NCI-H1436 treated with DMSO at 0.1 percent for 48 hours (cell line): Measurements from ENCODE around the gene COQ8B.
"Not testable (repeated sequence)": the region's sequence is repeated elsewhere in the genome, so short reads cannot be mapped to it uniquely, and the experiment has no call there.

Experiments used
- DNase-seq: peaks from one replicate; lab custom pipeline; 2025; lab: John Stamatoyannopoulos, UW

Gene COQ8B

DNA sequence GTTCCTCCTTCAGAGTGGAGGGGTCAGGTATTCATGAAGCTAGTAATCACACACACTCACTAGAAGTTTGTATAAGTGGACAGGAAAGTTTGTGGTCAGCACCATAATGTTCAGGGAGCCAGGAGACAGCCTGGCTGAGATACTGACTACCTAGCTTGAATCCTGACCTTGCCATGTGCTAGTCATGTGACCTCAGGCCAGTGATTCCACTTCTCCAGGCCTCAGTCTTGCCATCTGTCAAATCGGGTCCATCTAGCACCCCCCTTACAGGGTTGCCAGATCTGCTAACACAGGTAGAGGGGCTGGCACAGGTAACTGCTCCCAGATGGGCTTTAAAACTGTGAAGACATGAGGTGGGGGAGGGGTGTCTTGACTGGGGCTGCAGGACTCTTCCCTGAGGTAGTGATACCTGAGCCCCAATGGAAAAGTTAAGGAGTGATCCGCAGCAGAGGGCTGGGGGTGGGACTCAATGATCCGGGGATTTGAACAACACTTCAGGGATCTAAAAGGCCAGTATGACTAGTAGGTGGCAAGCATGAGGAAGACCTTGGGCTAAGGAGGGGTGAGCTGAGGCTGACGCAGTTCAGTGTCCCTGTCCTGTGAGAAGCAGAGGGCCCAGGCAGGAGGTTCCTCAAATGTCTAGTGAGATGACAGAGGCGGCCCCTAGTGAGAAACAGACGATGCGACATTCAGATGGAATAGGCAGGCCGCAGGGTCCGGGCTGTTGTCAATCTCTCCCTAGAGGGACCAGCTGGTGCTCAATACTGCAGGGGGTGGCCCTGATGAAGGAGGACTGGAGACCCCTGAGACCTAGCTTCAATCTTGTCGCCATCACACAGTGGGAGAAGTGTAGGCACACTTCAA lies 25.1 kb upstream of the COQ8B start:
- no peak for DNase-seq

DNA sequence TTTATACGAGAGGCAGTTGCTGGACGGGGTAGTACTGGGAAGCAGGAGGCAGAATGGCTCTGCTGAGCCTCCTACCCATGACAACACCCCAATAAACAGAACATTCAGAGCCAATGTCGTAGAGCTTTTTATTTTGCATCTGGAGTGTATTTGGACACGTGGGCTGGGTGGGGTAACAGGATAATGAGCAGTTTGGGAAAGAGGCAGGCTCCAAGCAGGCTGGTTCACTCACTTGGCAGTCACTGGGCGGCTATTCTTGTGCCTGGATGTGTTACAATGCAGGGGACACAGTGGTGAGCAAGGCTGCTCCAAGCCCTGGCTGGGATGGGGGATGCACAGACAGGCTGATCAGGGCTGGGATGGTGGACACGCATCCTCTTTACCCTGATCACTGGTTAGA lies 24.1 kb upstream of the COQ8B start:
- DNase-seq = no peak

DNA sequence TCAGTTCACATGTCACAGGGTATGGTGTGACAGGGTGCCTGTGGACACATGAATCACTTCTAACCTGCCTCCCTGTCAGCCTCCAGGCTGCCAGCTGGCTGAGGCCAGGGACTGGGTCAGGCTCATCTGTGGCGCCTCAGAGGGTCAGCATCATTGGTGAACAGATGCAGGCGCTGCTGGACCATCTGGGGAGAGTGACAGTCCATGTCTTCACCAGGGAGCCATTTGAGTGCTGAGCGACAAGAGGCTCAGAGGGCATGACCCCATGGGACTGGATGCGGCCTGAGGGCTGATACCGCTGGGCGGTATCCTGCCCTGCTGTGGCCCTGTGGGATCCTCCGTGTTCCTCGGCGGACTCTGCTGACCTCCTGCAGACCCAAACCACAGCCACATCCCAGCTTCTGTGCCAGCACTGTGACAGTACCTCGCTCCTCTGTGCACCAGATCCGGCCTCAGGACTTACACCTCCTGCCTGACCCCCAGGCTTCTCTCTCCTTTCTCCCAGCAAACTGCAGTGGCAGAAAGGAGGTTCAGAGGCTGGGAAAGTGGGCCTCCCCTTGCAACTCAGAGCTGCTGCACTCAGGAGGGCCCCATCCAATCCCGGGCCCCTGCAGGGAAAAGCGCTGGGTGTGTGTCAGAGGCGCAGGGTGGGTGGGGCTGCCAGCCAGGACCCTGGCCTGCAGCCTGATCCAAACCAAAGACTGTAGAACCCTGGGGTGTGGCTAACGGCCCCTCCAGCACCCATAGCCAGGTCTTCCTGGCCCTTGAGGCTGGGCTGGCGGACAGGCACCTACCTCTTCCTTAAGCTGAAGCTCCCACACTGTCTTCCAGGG lies 23.4 kb upstream of the COQ8B start:
- DNase-seq = no peak

DNA sequence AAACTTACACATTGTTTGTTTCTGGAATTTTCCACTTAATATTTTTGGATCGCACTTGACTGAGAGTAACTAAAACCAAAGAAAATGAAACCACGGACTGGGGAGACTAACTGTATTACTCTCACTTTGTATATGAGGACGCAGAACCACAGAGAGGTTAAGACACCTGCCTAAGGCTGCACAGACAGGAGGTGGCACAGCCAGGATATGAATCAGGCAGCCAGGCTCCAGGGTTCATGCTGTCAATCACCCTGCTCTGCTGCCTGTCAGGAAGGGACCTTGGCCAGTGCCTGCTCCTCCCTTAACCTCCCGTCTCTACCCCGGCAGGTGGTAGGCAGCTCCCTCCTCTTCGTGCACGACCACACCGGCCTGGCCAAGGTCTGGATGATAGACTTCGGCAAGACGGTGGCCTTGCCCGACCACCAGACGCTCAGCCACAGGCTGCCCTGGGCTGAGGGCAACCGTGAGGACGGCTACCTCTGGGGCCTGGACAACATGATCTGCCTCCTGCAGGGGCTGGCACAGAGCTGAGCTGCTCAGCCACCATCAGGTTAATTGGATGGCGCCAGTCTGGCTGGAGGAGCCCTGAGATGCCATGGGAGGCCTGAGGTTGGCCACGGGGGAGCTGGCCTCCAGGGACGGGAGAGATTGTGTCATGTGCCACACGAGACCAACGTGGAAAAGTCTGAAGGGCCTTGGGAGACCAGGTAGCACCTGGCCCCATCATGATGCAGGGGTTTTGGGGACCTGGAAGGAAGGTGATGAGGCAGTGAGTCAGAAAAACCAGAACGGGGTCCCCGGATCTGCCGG lies 22.5 kb upstream of the COQ8B start:
- no peak for DNase-seq

DNA sequence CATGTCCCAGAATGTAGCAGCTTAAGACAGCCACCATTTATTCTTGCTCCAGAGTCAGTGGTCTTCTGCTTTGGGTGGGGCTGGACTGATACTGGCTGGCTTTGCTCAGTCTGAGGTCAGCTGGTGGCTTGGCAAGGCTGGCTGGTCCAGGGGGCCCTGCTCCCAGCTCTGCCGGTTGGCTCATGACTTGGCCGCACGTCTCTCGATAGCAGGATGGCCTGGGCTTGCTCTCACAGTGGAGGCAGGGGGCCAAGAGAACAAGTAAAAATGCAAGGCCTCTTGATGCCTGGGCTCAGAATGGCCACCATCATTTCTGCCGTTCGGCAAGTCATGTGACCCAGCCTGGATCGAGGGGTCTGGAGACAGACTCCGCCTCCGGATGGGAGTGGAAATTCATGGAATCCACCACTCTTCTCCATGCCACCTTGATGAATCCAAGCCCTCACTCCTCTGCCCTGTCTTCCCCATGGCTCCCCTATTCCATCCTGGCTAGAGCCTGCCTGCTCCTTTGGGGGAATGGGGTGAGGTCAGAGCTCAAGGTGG lies 20.5 kb upstream of the COQ8B start:
- no peak for DNase-seq

DNA sequence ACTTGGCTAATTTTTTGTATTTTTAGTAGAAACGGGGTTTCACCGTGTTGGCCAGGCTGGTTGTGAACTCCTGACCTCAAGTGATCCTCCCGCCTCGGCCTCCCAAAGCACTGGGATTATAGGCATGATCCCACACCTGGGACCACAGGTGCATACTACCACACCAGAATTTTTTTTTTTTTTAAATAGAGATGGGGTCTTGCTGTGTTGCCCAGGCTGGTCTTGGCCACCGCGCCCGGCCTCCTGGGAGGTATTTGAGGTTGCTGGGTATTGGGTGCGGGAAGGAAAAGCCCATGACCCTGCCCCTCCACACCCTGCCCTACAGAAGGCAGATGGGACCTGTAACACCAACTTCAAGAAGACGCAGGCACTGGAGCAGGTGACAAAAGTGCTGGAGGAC lies 20.0 kb upstream of the COQ8B start:
- no peak for DNase-seq

DNA sequence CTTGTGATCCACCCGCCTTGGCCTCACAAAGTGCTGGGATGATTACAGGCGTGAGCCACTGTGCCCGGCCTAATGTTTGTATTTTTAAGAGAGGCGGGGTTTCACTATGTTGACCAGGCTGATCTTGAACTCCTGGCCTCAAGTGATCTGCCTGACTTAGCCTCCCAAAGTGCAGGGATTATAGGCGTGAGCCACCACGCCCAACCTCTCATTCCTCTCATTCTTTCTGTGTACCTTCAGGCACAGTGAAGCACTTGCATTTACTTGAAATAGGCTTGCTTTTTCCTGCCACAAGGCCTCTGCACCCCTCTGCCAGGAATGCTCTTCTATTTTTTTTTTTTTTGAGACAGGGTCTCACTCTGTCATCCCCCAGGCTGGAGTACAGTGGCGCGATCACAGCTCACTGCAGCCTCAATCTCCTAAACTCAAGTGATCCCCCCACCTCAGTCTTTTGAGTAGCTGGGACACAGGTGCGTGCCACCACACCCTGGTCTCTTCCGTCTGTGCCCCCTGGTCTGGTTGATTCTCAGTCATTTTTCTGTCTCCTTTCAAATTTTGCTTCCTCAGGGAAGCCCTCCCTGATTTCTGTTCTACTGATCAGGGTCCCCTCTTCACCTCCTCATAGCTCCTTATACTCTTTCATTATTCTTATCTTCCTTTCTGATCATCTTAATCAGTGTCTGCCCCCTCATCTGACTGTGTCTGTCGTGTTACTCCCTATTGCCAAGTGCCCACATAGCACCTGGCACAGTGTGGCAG lies 18.5 kb upstream of the COQ8B start:
- no peak for DNase-seq

DNA sequence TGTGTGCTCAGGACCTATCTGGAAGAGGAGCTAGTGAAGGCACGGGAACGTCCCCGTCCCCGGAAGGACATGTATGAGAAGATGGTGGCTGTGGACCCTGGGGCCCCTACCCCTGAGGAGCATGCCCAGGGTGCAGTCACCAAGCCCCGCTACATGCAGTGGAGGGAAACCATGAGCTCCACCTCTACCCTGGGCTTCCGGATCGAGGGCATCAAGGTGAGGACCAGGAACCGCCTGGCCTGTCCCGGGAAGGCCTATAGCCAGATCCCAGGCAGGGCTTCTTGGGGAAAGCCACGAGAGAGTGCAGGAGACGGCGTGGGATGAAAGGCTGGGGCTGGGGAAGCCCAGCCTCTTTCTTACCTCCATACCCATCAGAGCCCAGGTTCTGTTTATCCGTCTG lies 16.5 kb upstream of the COQ8B start:
- DNase-seq = no peak

DNA sequence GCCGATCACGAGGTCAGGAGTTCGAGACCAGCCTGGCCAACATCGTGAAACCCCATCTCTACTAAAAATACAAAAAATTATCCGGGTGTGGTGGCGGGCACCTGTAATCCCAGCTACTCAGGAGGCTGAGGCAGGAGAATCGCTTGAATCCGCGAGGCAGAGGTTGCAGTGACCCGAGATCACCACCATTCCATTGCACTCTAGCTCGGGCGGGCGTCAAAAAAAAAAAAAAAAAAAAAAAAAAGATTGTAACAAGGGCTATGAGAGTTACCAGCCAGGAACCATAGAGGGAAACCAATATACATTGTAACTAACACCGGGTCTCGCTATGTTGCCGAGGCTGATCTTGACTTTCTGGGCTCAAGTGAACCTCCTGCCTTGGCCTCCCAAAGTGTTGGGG lies 15.6 kb upstream of the COQ8B start:
- not testable (repeated sequence) for DNase-seq

DNA sequence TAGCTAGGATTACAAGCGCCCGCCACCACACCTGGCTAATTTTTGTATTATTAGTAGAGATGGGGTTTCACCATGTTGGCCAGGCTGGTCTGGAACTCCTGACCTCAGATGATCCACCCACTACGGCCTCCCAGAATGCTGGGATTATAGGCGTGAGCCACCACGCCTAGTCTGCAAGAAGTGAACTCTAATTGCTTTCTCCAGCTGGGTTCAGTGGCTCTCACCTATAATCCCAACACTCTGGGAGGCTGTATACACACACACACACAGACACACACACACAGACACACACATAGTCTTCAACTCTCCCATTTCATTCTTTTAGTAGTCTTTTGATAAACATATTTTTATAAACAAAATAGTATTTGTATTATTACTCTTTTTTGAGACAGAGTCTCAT lies 13.4 kb upstream of the COQ8B start:
- DNase-seq = not testable (repeated sequence)

DNA sequence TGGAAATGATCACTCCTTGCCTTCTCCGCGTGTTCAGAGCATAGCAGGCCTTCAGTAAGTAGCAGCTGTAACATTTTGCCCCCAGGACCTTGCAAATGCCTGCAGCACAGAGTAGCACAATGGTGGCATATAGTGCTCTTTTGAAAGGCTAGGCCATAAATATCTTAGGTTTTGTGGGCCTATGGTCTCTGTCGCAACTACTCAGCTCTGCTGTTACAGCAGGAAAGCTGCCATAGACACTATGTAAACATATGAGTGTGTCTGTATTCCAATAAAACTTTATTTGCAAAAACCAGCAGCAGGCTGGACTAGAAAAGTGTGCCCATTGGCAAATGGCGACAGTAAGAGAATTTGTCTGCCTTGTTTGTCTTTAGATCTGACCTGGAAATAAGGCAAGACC lies 9.6 kb upstream of the COQ8B start:
- DNase-seq = no peak

DNA sequence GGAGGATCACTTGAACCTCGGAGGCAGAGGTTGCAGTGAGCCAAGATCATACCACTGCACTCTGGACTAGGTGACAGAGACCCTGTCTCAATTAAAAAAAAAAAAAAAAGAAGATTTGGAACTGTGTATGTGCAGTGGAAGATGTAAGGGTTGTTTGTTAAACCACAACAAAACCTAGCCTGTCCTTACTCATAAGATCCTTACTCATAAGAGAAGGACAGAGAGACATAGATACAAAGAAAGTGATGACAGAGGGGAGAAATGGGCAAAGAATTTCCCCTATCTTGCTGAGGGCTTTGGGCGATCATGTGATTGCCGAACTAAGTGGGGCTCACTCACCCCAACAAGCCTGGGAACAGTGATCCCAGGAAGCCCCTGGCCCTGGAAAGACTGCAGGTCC lies 8.2 kb upstream of the COQ8B start:
- no peak for DNase-seq

DNA sequence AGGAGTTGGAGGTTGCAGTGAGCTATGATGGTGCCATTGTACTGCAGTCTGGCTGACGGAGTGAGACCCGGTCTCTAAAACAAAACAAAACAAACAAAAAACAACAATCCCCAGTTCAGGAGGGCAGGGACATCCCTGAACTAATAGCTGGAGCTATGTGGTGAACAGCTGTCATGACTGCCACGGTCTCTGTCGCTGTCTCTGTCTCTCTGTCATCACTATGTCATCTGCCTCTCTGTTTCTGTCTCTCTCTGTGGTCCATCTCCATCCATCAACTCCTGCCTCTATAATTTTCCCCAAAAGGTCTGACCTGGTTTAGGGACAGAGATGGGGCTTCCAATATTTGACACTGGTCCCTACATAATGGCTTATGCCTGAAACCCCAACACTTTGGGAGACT lies 7.6 kb upstream of the COQ8B start:
- no peak for DNase-seq

DNA sequence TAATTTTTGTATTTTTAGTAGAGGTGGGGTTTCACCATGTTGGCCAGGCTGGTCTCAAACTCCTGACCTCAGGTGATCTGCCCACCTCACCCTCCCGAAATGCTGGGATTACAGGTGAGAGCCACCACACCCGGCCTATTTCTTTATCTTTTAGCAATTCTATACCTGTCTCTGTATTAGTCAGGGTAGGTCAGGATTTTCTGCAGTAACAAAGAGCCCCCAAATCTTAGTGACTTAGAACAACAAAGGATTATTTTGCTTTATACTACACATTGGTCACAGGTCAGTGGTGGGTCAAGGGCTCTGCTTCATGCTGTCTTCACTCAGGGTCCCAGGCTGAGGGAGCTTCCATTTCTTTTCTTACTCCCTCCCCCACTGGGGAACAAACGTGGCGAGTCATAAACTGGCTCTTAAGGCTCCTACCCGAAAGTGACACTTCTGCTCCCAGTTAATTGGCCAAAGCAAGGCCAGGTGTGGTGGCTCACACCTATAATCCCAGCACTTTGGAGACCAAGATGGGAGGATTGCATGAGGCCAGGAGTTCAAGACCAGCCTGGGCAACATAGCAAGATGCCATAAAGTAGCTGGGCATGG lies 7.1 kb upstream of the COQ8B start:
- no peak for DNase-seq

DNA sequence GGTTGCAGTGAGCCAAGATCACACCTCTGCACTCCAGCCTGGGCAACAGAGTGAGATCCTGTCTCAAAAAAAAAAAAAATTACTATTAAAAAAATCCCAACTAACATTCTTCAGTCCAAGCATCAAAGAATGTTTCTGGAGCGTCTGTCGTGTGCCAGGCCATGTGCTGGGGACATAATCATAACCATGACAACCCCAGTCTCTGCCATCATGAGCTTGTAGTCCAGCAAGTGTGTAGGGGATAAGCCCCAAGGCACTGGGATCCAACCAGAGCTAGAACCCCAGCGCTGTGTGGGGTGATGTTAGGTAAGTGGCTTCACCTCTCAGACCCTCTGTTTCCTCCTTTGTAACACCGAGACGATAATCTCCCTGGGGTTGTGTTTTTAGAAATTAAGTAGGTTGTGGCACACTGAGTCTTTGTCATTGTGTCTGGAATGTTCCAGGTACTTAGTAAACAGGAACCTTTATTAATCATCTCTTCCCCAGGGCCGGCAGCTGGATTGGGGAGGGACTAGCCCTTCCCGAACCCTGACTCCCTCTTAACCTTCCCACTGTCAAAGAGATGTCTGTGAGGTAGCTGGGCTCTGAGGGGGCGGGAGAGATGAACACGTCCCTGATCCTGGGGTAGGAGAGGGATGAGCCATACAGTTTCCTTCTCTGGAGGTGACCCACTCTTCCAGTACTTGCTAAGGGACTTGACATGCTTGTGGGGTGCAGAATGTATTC lies 5.4 kb upstream of the COQ8B start:
- no peak for DNase-seq

DNA sequence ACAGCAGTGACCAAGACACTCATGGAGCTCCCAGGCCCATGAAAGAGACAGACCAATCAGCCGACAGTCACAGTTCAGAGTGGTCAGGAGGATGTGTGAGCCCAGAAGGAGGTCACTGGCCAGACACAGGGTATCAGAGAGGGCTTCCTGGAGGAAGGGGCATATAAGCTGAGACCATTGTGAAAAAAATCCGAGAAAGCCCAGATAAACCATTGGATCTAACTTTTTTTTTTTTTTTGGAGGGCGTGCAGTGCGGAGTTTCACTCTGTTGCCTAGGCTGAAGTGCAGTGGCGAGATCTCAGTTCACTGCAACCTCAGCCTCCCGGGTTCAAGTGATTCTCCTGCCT lies 4.4 kb upstream of the COQ8B start:
- DNase-seq = no peak

DNA sequence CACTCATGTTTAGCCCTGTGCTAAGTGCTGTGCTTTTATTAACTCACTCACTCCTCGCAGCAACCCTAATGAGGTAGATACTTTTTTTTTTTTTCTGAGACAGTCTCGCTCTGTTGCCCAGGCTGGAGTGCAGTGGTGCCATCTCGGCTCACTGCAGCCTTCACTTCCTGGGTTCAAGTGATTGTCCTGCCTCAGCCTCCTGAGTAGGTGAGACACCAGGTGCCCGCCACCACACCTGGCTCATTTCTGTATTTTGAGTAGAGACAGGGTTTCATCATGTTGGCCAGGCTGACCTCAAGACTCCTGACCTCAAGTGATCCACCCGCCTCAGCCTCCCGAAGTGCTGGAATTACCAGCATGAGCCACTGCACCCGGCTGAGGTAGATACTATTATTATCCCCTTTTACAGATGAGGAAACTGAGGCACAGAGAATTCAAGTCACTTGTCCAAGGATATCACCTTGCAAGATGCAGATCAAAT lies 2.8 kb upstream of the COQ8B start:
- no peak for DNase-seq

DNA sequence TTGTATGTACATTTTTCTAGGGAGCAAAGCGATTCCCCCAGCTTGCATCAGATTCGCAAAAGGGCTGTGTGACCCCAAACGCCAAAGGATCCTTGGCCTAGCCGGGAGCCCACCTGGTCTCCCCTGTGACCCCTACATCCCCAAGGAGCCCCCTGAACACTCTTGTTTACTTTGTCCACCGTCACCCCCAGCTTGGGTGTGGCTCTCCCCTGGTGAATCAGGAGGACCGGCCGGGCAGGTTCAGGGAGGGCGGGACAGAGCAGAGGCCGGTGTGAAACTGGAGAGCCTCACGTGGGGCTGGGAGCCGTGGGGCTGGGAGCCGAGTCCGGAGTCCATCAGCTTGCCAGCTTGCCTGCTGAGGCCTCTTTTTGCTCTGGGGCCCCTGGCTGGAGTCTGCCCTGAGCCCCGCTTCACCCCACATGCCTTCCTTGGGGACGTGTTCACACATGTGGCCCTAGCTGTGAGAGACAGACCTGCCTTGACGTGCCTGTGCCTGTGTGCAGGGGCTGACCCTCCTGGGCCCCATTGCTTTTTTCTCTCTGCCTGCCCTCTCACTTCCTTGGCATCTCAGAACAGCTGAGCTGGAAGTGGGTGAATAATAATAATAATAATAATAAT lies 2.2 kb upstream of the COQ8B start:
- DNase-seq = no peak

DNA sequence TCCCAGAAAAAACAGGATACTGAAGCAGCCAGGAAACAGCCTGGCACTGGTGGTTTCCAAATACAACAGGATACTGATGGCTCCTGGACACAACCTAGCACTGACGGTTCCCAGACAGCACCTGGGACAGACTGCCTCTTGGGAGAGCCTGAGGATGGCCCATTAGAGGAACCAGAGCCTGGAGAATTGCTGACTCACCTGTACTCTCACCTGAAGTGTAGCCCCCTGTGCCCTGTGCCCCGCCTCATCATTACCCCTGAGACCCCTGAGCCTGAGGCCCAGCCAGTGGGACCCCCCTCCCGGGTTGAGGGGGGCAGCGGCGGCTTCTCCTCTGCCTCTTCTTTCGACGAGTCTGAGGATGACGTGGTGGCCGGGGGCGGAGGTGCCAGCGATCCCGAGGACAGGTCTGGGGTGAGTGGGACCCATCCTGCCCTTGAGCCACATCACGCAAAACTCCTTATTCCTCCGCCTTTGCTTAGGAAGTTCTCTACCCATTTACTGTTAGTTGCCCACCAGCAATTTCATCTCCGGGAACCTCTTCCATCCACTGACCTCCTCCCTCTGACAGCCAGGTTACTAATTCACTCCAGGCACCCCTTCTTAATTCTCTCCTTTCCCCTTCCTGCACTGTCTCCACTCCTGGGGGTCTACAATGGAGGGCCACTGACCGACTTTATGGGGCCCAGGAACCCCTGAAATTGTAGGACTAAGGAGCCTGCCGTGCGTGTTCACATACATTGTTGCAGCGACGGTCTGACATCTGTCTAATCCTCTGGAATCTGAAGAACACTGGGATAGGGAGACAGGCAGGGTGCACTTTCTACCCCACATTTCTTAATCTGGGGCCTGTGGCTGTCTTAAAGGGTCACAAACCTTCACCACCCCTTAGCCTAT lies 1.4 kb upstream of the COQ8B start:
- no peak for DNase-seq
